ENCODE results near the gene ZNF648. TPM values are rescaled to one million over a fixed set of nuclear protein-coding genes. Genes with fewer than 3 reads are reported as not detected.

Gene ZNF648
- total RNA-seq, 1 donor: not detected

DNA sequence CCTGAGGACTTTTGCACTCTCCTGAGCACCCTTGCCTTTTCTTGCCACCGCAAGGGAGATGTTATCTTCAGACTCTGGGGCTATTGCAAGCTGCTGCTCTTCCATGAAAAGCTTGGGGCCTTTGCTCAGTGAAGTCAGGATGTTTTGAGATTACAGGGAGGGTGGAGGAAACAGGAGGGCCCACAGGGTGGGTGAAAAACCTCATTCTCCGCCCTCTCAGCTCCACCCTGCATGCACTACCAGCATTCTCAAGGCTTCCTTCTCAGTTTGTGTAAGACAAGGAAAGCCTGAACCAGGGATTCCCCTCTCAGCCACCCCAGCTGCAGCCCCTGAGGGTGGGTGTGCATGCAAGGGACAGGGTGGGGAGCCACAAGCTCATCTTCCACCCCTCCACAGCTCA lies 25.8 kb upstream of the ZNF648 start:
- Histone ChIP-seq H3K4me3 (ENCODE audit: insufficient read depth, low read length) (no peak overlapping the region), H3K9me3 (ENCODE audit: low read depth, low read length) (no peaks in the 10 kb centered on the region), H3K36me3 (ENCODE audit: insufficient read depth, low read length) (no peaks in the 10 kb centered on the region), H4K20me1 (ENCODE audit: insufficient read depth, low read length) (no peaks in the 10 kb centered on the region), H3K27me3 (ENCODE audit: insufficient read depth, low read length) (no peaks in the 10 kb centered on the region), H3K79me2 (ENCODE audit: insufficient read depth, low read length) (no peaks in the 10 kb centered on the region), H3K4me1 (ENCODE audit: insufficient read depth, low read length) (no peaks in the 10 kb centered on the region), H2AFZ (ENCODE audit: low read length) (no peak overlapping the region), H3K27ac (ENCODE audit: low read depth, low read length) (no peak overlapping the region), H3K4me2 (ENCODE audit: insufficient read depth, low read length) (no peak overlapping the region)
- TF ChIP-seq, protein P1, sequence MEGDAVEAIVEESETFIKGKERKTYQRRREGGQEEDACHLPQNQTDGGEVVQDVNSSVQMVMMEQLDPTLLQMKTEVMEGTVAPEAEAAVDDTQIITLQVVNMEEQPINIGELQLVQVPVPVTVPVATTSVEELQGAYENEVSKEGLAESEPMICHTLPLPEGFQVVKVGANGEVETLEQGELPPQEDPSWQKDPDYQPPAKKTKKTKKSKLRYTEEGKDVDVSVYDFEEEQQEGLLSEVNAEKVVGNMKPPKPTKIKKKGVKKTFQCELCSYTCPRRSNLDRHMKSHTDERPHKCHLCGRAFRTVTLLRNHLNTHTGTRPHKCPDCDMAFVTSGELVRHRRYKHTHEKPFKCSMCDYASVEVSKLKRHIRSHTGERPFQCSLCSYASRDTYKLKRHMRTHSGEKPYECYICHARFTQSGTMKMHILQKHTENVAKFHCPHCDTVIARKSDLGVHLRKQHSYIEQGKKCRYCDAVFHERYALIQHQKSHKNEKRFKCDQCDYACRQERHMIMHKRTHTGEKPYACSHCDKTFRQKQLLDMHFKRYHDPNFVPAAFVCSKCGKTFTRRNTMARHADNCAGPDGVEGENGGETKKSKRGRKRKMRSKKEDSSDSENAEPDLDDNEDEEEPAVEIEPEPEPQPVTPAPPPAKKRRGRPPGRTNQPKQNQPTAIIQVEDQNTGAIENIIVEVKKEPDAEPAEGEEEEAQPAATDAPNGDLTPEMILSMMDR (IDR thresholded peaks at IDR 0.05; ENCODE audit: extremely low read depth, low read depth, low read length): no peak
- no peak for DNase-seq (ENCODE audit: insufficient read length, low spot score, missing footprints)

DNA sequence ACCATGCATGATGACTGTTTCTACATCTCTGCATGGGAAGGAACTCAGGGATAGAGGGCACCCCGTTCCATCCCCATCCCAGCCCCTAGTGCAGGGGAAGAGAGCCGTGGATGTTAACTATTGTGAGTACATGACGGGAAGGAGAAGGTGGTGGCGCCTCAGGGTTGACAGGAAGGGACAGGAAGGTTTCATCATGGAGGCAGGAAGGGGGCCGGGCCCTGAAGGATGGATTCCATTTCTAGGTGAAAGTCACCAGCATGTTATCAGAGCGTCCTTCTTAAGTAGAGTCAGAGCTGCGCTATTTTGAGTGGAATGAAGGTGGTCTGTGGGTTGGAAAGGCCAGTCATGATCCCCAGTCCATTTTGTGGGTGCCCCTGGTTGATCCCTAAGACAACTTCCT lies 25.1 kb upstream of the ZNF648 start:
- no peaks in the 10 kb centered on the region for H3K36me3 ChIP-seq (ENCODE audit: insufficient read depth, low read length)
- no peaks in the 10 kb centered on the region for H3K79me2 ChIP-seq (ENCODE audit: insufficient read depth, low read length)
- H4K20me1 ChIP-seq (ENCODE audit: insufficient read depth, low read length): no peaks in the 10 kb centered on the region
- TF ChIP-seq, protein P1 (IDR thresholded peaks at IDR 0.05; ENCODE audit: extremely low read depth, low read depth, low read length): no peak
- H3K9me3 ChIP-seq (ENCODE audit: low read depth, low read length): no peaks in the 10 kb centered on the region
- no peak overlapping the region for H3K4me3 ChIP-seq (ENCODE audit: insufficient read depth, low read length)
- no peaks in the 10 kb centered on the region for H3K4me1 ChIP-seq (ENCODE audit: insufficient read depth, low read length)
- no peak overlapping the region for H3K27ac ChIP-seq (ENCODE audit: low read depth, low read length)
- H3K4me2 ChIP-seq (ENCODE audit: insufficient read depth, low read length): no peak overlapping the region
- no peak for DNase-seq (ENCODE audit: insufficient read length, low spot score, missing footprints)
- no peaks in the 10 kb centered on the region for H3K27me3 ChIP-seq (ENCODE audit: insufficient read depth, low read length)
- no peak overlapping the region for H2AFZ ChIP-seq (ENCODE audit: low read length)

DNA sequence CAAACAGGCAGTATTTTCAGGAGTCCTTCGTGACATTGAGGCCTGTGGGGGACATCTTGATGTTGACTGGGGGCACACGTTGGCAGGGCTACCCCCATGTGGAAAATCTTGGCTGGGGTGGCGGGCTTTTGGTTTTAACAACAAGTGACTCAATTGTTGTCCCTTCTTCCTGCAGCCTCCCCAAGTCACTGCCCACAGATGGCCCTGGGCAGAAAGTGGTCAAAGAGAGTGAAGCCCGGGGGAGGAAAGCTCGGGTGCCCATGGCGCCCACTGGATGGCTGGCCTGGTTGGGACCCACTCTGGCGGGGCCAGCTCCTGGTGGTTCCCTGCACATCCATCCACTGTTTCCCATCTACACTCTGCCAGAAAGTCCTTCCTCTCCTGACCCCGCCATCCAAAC lies 24.6 kb upstream of the ZNF648 start:
- TF ChIP-seq, protein P1 (IDR thresholded peaks at IDR 0.05; ENCODE audit: extremely low read depth, low read depth, low read length): no peak
- Histone ChIP-seq H4K20me1 (ENCODE audit: insufficient read depth, low read length) (no peaks in the 10 kb centered on the region), H3K4me3 (ENCODE audit: insufficient read depth, low read length) (no peak overlapping the region), H3K36me3 (ENCODE audit: insufficient read depth, low read length) (no peaks in the 10 kb centered on the region), H3K27ac (ENCODE audit: low read depth, low read length) (no peak overlapping the region), H3K4me1 (ENCODE audit: insufficient read depth, low read length) (no peaks in the 10 kb centered on the region), H3K27me3 (ENCODE audit: insufficient read depth, low read length) (no peaks in the 10 kb centered on the region), H2AFZ (ENCODE audit: low read length) (no peak overlapping the region), H3K9me3 (ENCODE audit: low read depth, low read length) (no peaks in the 10 kb centered on the region), H3K79me2 (ENCODE audit: insufficient read depth, low read length) (no peaks in the 10 kb centered on the region), H3K4me2 (ENCODE audit: insufficient read depth, low read length) (no peak overlapping the region)
- DNase-seq (ENCODE audit: insufficient read length, low spot score, missing footprints): peak; percentile 51

DNA sequence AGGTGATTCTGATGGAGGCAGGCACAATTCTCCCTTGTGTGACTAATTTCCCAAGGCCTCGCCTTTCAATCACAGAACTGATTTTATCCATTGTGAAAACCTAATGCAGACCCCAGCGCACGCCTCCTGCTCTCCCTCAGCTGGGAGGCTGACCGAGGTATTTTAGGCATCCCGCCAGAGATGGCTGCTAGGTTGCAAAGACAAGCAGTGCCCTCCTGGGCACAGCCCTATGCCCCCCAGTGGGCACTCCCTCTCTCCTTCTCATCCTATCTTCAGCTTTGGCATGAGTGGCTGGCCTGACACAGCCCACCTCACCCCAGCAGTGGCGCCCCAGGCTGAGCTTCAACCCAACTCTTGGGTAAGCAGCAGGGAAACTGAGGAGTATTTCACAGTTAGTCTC lies 24.2 kb upstream of the ZNF648 start:
- Histone ChIP-seq H2AFZ (ENCODE audit: low read length) (no peak overlapping the region), H3K4me2 (ENCODE audit: insufficient read depth, low read length) (no peak overlapping the region), H4K20me1 (ENCODE audit: insufficient read depth, low read length) (no peaks in the 10 kb centered on the region), H3K4me3 (ENCODE audit: insufficient read depth, low read length) (no peak overlapping the region), H3K9me3 (ENCODE audit: low read depth, low read length) (no peaks in the 10 kb centered on the region), H3K27ac (ENCODE audit: low read depth, low read length) (no peak overlapping the region), H3K4me1 (ENCODE audit: insufficient read depth, low read length) (no peaks in the 10 kb centered on the region), H3K27me3 (ENCODE audit: insufficient read depth, low read length) (no peaks in the 10 kb centered on the region), H3K79me2 (ENCODE audit: insufficient read depth, low read length) (no peaks in the 10 kb centered on the region), H3K36me3 (ENCODE audit: insufficient read depth, low read length) (no peaks in the 10 kb centered on the region)
- TF ChIP-seq, protein P1 (IDR thresholded peaks at IDR 0.05; ENCODE audit: extremely low read depth, low read depth, low read length): no peak
- no peak for DNase-seq (ENCODE audit: insufficient read length, low spot score, missing footprints)

All from osteoblast (primary cell).